AG09319 (cell line): ENCODE data around the gene PIP4K2B.

ENCODE experiments used
- DNase-seq: peaks from one replicate; pipeline ENCODE4 v3.0.0-alpha.2; 2010; ENCODE audit warnings: low read depth; ENCODE audit errors: extremely low read depth
- TF ChIP-seq, protein P1 (sequence below): IDR thresholded peaks from 2 replicates; pipeline ENCODE4 v1.5.1; 2011; ENCODE audit warnings: low read depth, mild to moderate bottlenecking, inconsistent platforms, low read length, moderate library complexity

Gene PIP4K2B

DNA sequence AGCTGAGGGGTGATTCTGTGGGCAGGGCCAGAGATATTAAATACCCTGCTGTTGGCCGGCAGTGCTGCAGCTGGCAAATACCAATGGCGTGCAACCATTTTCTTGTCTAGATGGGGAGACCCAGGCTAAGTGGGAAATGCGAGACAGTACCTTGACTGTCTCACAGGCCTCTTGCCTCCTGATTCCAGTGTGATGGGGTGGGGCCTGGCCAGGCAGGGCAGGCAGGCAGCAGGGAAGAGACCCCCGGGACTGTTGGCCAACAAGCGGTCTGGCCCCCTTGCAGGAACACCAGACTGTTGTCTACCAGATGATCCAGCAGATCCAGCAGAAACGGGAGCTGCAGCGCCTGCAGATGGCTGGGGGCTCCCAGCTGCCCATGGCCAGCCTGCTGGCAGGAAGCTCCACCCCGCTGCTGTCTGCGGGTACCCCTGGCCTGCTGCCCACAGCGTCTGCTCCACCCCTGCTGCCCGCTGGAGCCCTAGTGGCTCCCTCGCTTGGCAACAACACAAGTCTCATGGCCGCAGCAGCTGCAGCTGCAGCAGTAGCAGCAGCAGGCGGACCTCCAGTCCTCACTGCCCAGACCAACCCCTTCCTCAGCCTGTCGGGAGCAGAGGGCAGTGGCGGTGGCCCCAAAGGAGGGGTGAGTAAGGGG, 74.9 kb downstream of the PIP4K2B start:
- TF ChIP-seq, protein P1, sequence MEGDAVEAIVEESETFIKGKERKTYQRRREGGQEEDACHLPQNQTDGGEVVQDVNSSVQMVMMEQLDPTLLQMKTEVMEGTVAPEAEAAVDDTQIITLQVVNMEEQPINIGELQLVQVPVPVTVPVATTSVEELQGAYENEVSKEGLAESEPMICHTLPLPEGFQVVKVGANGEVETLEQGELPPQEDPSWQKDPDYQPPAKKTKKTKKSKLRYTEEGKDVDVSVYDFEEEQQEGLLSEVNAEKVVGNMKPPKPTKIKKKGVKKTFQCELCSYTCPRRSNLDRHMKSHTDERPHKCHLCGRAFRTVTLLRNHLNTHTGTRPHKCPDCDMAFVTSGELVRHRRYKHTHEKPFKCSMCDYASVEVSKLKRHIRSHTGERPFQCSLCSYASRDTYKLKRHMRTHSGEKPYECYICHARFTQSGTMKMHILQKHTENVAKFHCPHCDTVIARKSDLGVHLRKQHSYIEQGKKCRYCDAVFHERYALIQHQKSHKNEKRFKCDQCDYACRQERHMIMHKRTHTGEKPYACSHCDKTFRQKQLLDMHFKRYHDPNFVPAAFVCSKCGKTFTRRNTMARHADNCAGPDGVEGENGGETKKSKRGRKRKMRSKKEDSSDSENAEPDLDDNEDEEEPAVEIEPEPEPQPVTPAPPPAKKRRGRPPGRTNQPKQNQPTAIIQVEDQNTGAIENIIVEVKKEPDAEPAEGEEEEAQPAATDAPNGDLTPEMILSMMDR, result no peak

DNA sequence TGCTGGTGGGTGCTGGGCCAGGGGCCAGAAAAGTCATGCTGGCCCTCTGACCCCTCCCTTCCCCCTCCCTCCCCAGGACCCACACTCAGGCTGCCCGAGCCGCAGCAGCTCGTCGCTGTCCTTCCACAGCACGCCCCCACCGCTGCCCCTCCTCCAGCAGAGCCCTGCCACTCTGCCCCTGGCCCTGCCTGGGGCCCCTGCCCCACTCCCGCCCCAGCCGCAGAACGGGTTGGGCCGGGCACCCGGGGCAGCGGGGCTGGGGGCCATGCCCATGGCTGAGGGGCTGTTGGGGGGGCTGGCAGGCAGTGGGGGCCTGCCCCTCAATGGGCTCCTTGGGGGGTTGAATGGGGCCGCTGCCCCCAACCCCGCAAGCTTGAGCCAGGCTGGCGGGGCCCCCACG, 77.6 kb downstream of the PIP4K2B start:
- DNase-seq, result no peak
- TF ChIP-seq, protein P1, result no peak

More for the DNA sequence above, 74.9 kb downstream of the PIP4K2B start:
- no peak for DNase-seq

DNA sequence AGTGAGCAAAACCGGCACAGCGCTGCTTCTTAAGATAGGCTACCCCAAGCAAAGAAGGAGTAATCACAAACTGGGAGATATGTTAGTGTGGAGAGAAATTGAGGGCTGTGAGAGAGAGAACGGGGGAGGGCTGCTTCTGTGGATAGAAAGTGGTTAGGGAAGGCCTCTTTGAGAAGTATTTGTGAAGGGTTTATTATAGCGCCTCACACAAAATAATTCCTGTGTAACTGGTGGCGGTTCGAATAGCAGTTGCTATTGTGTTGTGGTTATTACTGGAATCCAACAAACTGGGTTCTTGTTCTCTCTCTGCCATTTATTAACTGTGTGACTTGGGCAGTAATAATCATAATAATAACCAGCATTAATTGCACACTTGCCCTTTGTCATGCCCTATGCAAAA, 78.4 kb downstream of the PIP4K2B start:
- DNase-seq, result no peak
- TF ChIP-seq, protein P1, result no peak

DNA sequence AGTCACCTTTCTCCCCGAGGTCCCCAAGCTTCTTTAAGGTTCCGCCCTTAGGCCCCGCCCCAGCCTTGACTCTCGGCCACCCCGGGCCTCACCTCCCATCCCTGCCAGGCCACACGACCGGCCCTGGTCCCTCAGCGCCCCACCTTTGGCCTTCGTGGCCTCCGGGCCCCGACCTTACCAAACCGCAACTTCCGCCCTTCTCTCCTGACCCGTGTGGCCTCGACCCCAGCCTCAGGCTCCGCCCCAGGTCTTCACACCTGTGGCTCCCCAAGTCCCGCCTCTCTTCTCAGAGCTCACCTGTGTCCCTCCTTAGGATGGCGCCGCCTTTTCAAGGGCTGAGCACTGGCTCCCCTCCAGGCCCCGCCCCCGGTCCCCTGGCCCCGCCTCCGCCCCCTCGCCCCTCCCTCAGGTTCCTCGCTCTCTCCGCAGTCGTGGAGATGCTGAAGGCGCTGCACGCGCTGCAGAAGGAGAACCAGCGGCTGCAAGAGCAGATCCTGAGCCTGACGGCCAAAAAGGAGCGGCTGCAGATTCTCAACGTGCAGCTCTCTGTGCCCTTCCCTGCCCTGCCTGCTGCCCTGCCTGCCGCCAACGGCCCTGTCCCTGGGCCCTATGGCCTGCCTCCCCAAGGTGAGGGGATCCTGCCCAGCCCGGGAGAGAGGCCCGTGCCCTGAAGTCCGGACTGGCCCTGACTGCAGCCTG, 79.3 kb downstream of the PIP4K2B start:
- DNase-seq, result no peak
- TF ChIP-seq, protein P1, result no peak

DNA sequence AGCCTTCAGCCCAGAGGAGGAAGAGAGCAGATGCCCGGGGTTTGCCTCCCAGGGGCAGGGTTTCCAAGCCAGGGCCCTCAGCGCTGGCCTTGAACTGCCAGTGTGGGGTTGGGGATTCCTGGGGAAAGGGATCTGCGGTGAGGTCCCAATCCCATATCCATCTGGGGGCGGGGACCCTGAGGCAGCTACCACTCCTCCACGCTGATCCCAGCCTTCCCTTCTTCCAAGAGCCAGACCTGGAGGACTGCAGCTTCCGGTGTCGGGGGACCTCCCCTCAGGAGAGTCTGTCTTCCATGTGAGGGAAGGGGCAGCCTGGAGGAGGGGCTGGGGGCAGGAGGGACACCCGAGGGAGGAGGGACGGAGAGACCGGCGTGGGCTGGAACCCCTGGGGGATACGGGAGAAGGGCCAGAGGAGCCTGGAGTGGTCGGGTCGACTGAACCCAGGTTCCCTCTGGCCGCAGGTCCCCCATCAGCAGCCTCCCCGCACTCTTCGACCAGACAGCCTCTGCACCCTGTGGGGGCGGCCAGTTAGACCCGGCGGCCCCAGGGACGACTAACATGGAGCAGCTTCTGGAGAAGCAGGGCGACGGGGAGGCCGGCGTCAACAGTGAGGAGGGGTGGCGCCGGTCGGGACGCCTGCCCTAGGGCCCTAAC, 79.9 kb downstream of the PIP4K2B start:
- no peak for DNase-seq
- TF ChIP-seq, protein P1, result no peak

DNA sequence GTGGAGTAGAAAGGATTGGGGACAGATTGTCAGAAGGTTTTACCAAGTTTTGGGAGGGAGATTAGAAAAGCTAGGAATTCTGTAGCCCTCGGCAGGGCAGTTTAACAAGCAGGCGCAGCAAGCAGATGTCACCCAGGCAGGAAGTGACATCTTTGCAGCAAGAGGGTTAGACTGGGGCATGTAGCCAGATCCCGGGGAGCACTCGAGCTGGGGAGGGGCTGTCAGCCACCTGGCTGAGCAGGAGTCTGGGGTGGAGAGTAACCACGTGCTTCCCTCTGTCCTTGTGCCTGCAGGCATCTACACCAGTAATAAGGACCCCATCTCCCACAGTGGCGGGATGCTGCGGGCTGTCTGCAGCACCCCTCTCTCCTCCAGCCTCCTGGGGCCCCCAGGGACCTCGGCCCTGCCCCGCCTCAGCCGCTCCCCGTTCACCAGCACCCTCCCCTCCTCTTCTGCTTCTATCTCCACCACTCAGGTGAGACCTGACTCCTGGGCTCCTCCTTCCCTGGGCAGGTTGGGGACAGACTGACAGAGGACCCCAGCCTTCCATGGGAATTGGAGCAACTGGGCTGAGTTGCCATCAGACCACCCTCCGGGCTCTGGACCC, 82.1 kb downstream of the PIP4K2B start:
- TF ChIP-seq, protein P1, result no peak
- DNase-seq, result no peak
